ENCODE results near the gene RAB11B. TPM values are rescaled to one million over a fixed set of nuclear protein-coding genes. Genes with fewer than 3 reads are reported as not detected.
A peak's percentile ranks its signal among the peaks of the same experiment; 100 is the strongest.
"Not testable (repeated sequence)": the region's sequence is repeated elsewhere in the genome, so short reads cannot be mapped to it uniquely, and the experiment has no call there.

The RAB11B gene
- total RNA-seq, 1 experiment from 2014 or later, result 140 TPM

DNA sequence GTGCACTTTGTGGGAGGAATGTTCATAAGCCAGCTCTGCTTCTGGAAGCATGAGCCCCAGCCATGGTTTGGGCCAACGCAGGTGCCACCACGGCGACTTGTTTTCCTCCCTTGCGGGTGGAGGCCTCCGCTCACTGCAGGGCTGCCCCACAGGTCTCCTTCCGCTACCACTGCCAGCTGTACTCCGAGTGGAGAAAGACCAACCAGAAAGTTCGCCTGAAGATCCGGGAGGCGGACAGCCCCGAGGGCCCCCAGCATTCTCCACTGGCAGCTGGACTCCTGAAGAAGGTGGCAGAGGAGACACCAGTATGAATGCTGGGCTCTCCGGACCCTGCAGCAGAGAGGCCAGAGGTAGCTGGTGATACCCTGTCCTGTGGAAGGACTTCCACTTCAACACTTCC lies 48.1 kb downstream of the RAB11B start:
- ChIA-PET CTCF (no interaction called here), POLR2A (interaction anchor here (1.1 kb wide), 1 partner anchor 11 kb away, joined by 3 read pairs; no protein-coding TSS in a partner anchor), RAD21 (ENCODE audit: low non-redundant PET in 1 of 2, low total read pairs in 2 of 2, uncharacterized antibody in 2 of 2, unreplicated experiment in 2 of 2) (no interaction called here)
- H2AFZ ChIP-seq (ENCODE audit: low read depth, low read length, poor library complexity, severe bottlenecking), result no peak overlapping the region
- intact Hi-C loops (cut with micrococcal nuclease), result no loop called here
- H3K9ac ChIP-seq (ENCODE audit: low read length), result no peak overlapping the region
- peak overlapping the region; percentile 19; the same call in 1 of the 2 replicates for H3K4me2 ChIP-seq (ENCODE audit: low read length)
- no peaks in the 10 kb centered on the region for H3K9me2 ChIP-seq (ENCODE audit: insufficient read depth)
- no peaks in the 10 kb centered on the region for H3K27me3 ChIP-seq (ENCODE audit: insufficient read depth, low read length)
- H3K36me3 ChIP-seq (ENCODE audit: control insufficient read depth in 1 of 2, insufficient read depth in 2 of 2, low read length in 2 of 2), result no peaks in the 10 kb centered on the region
- H3K27ac ChIP-seq (ENCODE audit: low read depth, low read length), result no peak overlapping the region
- no peak for DNase-seq (ENCODE audit: low read depth, low spot score)
- H3K9me3 ChIP-seq (ENCODE audit: control insufficient read depth in 1 of 2, insufficient read depth in 1 of 2, low read depth in 1 of 2, low read length in 2 of 2), result no peaks in the 10 kb centered on the region
- H3K4me3 ChIP-seq (replicated peaks in 1 of 2; ENCODE audit: low read depth in 1 of 2, low read length in 2 of 2), result no peak overlapping the region
- peaks cover 18 to 28% of the 10 kb centered on the region in 2 experiments for H3K4me1 ChIP-seq (ENCODE audit: control insufficient read depth in 1 of 2, insufficient read depth in 2 of 2, low read length in 2 of 2)
- no peak for TF ChIP-seq YY1 (IDR thresholded peaks at IDR 0.05; ENCODE audit: extremely low read depth, insufficient replicate concordance, low read depth, low read length)
- TF ChIP-seq EZH2phosphoT487 (IDR thresholded peaks at IDR 0.05; ENCODE audit: borderline replicate concordance), result no peak
- TF ChIP-seq TCF7L2 (IDR thresholded peaks at IDR 0.05; ENCODE audit: borderline replicate concordance, extremely low read depth, insufficient read depth, insufficient read length), result no peak
- TF ChIP-seq ZNF274 (IDR thresholded peaks at IDR 0.05; ENCODE audit: low read depth, low read length), result no peak
- TF ChIP-seq EZH2 (IDR thresholded peaks at IDR 0.05), result no peak
- BruUV-seq (replicated peaks), result no TSS peak
- no peaks in the 10 kb centered on the region for H4K20me1 ChIP-seq (ENCODE audit: insufficient read depth)
- H3K79me2 ChIP-seq (ENCODE audit: insufficient read depth, low read length), result no peaks in the 10 kb centered on the region
- no peak; the same call in 1 of the 2 replicates for ATAC-seq

DNA sequence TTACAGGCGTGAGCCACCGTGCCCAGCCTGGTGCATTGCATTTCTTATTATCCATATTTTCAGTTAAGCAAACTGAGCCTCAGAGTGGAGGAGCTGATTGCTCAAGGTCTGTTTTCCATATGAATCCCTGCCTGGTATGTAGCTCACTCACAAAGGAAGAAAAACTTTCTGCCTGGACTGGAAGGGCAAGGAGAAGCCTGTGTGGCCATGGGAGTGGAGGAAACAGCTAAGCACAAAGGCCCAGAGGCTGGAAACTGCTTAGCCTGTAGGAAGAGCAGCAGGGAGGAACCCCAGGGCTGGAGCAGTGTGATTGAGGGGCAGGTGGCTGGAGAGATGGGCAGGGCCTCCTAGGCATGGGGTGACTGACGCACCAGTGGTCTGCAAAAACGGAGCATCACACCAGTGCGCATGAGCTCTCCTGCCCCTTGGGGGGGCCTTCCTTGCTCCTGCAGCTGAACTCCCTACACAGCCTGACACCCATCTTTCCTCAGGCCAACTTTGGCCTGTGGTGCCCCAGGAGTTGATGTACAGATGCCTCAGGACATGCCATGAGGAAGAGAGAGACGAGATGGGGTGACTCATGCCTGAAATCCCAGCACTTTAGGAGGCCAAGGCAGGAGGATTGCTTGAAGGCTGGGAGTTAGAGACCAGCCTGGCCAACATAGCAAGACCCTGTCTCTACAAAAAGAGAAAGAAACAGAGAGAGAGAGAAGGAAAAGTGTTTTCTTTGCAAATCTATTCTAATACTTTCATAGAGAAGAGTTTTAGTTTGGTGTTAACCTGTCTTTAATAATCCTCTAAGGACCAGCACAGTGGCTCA lies 51.8 kb downstream of the RAB11B start:
- Histone ChIP-seq H3K27ac (ENCODE audit: low read depth, low read length) (no peak overlapping the region), H3K9me3 (ENCODE audit: control insufficient read depth in 1 of 2, insufficient read depth in 1 of 2, low read depth in 1 of 2, low read length in 2 of 2) (no peaks in the 10 kb centered on the region), H2AFZ (ENCODE audit: low read depth, low read length, poor library complexity, severe bottlenecking) (no peak overlapping the region), H3K4me2 (ENCODE audit: low read length) (no peak overlapping the region), H3K27me3 (ENCODE audit: insufficient read depth, low read length) (no peaks in the 10 kb centered on the region), H3K36me3 (ENCODE audit: control insufficient read depth in 1 of 2, insufficient read depth in 2 of 2, low read length in 2 of 2) (peaks cover 9 to 12% of the 10 kb centered on the region in 2 experiments), H3K9ac (ENCODE audit: low read length) (no peak overlapping the region), H3K79me2 (ENCODE audit: insufficient read depth, low read length) (peaks cover 22% of the 10 kb centered on the region), H3K4me3 (replicated peaks in 1 of 2; ENCODE audit: low read depth in 1 of 2, low read length in 2 of 2) (no peak overlapping the region), H3K4me1 (ENCODE audit: control insufficient read depth in 1 of 2, insufficient read depth in 2 of 2, low read length in 2 of 2) (peaks cover 27 to 44% of the 10 kb centered on the region in 2 experiments), H4K20me1 (ENCODE audit: insufficient read depth) (peaks cover 10% of the 10 kb centered on the region; the same call in 1 of the 2 replicates), H3K9me2 (ENCODE audit: insufficient read depth) (no peaks in the 10 kb centered on the region)
- BruUV-seq (replicated peaks), result no TSS peak
- ATAC-seq (no peak), DNase-seq (ENCODE audit: low read depth, low spot score) (no peak)
- CTCF ChIA-PET, result no interaction called here
- RAD21 ChIA-PET (ENCODE audit: low non-redundant PET in 1 of 2, low total read pairs in 2 of 2, uncharacterized antibody in 2 of 2, unreplicated experiment in 2 of 2), result no interaction called here
- intact Hi-C loops (cut with micrococcal nuclease), result loop anchor here (10.0 kb wide), 1 partner anchor 87 kb away; no protein-coding TSS in a partner anchor
- no peak for TF ChIP-seq JUND (IDR thresholded peaks at IDR 0.05)
- POLR2A ChIA-PET, result interaction anchor here (1.6 kb wide), 1 partner anchor 72 kb away, joined by 6 read pairs; the partner anchor contains the start of gene ZNF414

DNA sequence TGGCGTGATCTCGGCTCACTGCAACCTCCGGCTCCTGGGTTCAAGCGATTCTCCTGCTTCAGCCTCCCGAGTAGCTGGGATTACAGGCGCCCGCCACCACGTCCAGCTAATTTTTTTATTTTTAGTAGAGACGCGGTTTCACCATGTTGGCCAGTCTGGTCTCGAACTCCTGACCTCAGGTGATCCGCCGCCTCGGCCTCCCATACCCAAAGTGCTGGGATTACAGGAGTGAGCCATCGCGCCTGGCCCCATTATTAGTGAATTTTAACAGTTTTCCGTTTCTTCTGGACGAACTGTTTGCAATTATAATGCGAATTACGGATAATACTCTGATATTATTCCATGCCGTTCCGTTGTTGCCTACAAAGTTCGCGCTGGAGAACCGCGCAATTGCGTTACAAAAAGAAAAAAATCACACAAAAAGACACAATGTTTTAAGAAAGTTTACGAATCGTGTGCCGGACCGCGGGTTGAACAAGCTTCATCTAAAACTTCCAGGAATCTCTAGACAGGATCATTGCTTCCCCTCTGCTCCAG lies 54.0 kb downstream of the RAB11B start:
- H3K9ac ChIP-seq (ENCODE audit: low read length), result peak overlapping the region; percentile 99
- H3K4me1 ChIP-seq (ENCODE audit: control insufficient read depth in 1 of 2, insufficient read depth in 2 of 2, low read length in 2 of 2), result peaks cover 25 to 46% of the 10 kb centered on the region in 2 experiments
- RAD21 ChIA-PET (ENCODE audit: low non-redundant PET in 1 of 2, low total read pairs in 2 of 2, uncharacterized antibody in 2 of 2, unreplicated experiment in 2 of 2); H3K9me2 ChIP-seq (ENCODE audit: insufficient read depth); H3K9me3 ChIP-seq (ENCODE audit: control insufficient read depth in 1 of 2, insufficient read depth in 1 of 2, low read depth in 1 of 2, low read length in 2 of 2); ATAC-seq; DNase-seq (ENCODE audit: low read depth, low spot score); H3K27me3 ChIP-seq (ENCODE audit: insufficient read depth, low read length): not testable (repeated sequence)
- peak overlapping the region; percentile 98 for H3K27ac ChIP-seq (ENCODE audit: low read depth, low read length)
- peak overlapping the region; percentile 37 for H2AFZ ChIP-seq (ENCODE audit: low read depth, low read length, poor library complexity, severe bottlenecking)
- ChIA-PET CTCF (interaction anchor here (1.6 kb wide), 1 partner anchor 31 kb away, joined by 9 read pairs; the partner anchor contains the start of gene MARCHF2), POLR2A (interaction anchor here (0.5 to 1.9 kb wide), 8 partner anchors 9 to 109 kb away, joined by 3 to 12 read pairs (median 3); partner anchors contain the start of genes ANGPTL4, MARCHF2 and ZNF414)
- intact Hi-C loops (cut with micrococcal nuclease), result loop anchor here (10.0 kb wide), 1 partner anchor 89 kb away; no protein-coding TSS in a partner anchor
- peaks cover 22% of the 10 kb centered on the region; the same call in 1 of the 2 replicates for H4K20me1 ChIP-seq (ENCODE audit: insufficient read depth)
- H3K79me2 ChIP-seq (ENCODE audit: insufficient read depth, low read length), result peaks cover 45% of the 10 kb centered on the region
- H3K36me3 ChIP-seq (ENCODE audit: control insufficient read depth in 1 of 2, insufficient read depth in 2 of 2, low read length in 2 of 2), result peaks cover 13 to 18% of the 10 kb centered on the region in 2 experiments
- H3K4me3 ChIP-seq (replicated peaks in 1 of 2; ENCODE audit: low read depth in 1 of 2, low read length in 2 of 2), result peak overlapping the region; percentile 65 to 78
- peak overlapping the region; percentile 71 for H3K4me2 ChIP-seq (ENCODE audit: low read length)
- BruUV-seq (replicated peaks), result TSS peak; percentile 92
